ENCODE data around the gene PI4KB. TPM values are rescaled to one million over a fixed set of nuclear protein-coding genes. Genes with fewer than 3 reads are reported as not detected.

PI4KB gene
- total and polyA plus RNA-seq, 2 experiments from 2014 or later = 15.3 to 25.5 TPM

DNA sequence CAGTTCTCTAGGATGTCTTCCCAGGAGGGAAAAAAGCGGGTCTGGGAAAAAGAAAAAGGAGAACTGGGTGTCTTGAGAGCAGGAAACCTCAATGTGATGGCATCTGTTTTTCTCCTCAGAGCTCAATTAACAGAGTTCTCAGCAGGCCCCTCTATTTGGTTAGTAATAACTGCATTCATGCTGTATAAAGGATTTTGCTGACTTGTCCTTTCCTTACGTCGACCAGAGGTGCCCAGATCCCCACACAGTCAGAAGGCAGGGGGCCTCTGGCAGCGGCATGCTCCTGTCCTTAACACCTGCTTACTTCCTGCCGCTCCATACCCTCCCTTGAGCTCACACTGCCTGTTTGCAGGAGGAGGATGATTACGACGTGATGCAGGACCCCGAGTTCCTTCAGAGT lies 60.4 kb downstream of the PI4KB start (continued):
- TF ChIP-seq, protein P1, sequence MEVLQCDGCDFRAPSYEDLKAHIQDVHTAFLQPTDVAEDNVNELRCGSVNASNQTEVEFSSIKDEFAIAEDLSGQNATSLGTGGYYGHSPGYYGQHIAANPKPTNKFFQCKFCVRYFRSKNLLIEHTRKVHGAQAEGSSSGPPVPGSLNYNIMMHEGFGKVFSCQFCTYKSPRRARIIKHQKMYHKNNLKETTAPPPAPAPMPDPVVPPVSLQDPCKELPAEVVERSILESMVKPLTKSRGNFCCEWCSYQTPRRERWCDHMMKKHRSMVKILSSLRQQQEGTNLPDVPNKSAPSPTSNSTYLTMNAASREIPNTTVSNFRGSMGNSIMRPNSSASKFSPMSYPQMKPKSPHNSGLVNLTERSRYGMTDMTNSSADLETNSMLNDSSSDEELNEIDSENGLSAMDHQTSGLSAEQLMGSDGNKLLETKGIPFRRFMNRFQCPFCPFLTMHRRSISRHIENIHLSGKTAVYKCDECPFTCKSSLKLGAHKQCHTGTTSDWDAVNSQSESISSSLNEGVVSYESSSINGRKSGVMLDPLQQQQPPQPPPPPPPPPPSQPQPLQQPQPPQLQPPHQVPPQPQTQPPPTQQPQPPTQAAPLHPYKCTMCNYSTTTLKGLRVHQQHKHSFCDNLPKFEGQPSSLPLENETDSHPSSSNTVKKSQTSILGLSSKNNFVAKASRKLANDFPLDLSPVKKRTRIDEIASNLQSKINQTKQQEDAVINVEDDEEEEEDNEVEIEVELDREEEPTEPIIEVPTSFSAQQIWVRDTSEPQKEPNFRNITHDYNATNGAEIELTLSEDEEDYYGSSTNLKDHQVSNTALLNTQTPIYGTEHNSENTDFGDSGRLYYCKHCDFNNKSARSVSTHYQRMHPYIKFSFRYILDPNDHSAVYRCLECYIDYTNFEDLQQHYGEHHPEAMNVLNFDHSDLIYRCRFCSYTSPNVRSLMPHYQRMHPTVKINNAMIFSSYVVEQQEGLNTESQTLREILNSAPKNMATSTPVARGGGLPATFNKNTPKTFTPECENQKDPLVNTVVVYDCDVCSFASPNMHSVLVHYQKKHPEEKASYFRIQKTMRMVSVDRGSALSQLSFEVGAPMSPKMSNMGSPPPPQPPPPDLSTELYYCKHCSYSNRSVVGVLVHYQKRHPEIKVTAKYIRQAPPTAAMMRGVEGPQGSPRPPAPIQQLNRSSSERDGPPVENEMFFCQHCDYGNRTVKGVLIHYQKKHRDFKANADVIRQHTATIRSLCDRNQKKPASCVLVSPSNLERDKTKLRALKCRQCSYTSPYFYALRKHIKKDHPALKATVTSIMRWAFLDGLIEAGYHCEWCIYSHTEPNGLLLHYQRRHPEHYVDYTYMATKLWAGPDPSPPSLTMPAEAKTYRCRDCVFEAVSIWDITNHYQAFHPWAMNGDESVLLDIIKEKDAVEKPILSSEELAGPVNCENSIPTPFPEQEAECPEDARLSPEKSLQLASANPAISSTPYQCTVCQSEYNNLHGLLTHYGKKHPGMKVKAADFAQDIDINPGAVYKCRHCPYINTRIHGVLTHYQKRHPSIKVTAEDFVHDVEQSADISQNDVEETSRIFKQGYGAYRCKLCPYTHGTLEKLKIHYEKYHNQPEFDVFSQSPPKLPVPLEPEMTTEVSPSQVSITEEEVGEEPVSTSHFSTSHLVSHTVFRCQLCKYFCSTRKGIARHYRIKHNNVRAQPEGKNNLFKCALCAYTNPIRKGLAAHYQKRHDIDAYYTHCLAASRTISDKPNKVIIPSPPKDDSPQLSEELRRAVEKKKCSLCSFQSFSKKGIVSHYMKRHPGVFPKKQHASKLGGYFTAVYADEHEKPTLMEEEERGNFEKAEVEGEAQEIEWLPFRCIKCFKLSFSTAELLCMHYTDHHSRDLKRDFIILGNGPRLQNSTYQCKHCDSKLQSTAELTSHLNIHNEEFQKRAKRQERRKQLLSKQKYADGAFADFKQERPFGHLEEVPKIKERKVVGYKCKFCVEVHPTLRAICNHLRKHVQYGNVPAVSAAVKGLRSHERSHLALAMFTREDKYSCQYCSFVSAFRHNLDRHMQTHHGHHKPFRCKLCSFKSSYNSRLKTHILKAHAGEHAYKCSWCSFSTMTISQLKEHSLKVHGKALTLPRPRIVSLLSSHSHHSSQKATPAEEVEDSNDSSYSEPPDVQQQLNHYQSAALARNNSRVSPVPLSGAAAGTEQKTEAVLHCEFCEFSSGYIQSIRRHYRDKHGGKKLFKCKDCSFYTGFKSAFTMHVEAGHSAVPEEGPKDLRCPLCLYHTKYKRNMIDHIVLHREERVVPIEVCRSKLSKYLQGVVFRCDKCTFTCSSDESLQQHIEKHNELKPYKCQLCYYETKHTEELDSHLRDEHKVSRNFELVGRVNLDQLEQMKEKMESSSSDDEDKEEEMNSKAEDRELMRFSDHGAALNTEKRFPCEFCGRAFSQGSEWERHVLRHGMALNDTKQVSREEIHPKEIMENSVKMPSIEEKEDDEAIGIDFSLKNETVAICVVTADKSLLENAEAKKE (CRISPR knock-in tag; IDR thresholded peaks at IDR 0.05) = no peak
- TF ChIP-seq STAT1 (IDR thresholded peaks at IDR 0.05; ENCODE audit: unreplicated experiment) = no peak
- TF ChIP-seq ZNF114 (CRISPR knock-in tag; IDR thresholded peaks at IDR 0.05) = no peak
- no peak for TF ChIP-seq POLR2AphosphoS5 (IDR thresholded peaks at IDR 0.05; ENCODE audit: low read depth)

DNA sequence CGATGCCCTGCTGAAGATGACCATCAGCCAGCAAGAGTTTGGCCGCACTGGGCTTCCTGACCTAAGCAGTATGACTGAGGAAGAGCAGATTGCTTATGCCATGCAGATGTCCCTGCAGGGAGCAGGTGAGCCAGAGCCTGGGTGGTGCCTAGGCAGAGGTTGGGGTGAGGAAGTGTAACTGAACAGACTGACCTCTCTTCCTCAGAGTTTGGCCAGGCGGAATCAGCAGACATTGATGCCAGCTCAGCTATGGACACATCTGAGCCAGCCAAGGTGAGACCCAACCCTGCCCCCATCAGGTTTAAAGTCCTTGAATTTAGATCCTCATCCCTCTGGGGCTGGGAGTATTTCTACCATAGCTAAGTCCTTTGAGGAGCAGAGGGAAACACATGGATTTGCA lies 60.9 kb downstream of the PI4KB start:
- no peak overlapping the region for H3K4me3 ChIP-seq
- H3K9me3 Mint-ChIP-seq = no peaks in the 10 kb centered on the region
- peaks cover 9% of the 10 kb centered on the region for H4K20me1 ChIP-seq (replicated peaks; ENCODE audit: insufficient read depth)
- 0 out of 2 replicates have a peak overlapping the region, but pooled peaks have one; percentile 55 for H3K27ac ChIP-seq (ENCODE audit: low read depth)
- peaks cover 11% of the 10 kb centered on the region for H3F3A ChIP-seq (replicated peaks; ENCODE audit: low read depth)
- peaks cover 2% of the 10 kb centered on the region; the same call in 1 of the 3 replicates for H3K4me1 Mint-ChIP-seq
- peaks cover 3% of the 10 kb centered on the region for H3K27me3 Mint-ChIP-seq (ENCODE audit: insufficient read depth, low read depth, poor library complexity)
- peaks cover 16% of the 10 kb centered on the region for H3K79me2 ChIP-seq (replicated peaks; ENCODE audit: insufficient read depth)
- H3K4me1 ChIP-seq (ENCODE audit: insufficient read depth) = no peaks in the 10 kb centered on the region
- peaks cover 39% of the 10 kb centered on the region for H3K36me3 ChIP-seq (ENCODE audit: insufficient read depth)
- no peak for DNase-seq (ENCODE audit: low spot score)
- H3K27ac Mint-ChIP-seq = no peak overlapping the region
- H3K4me2 ChIP-seq = no peak overlapping the region
- H2AFZ ChIP-seq = no peak overlapping the region
- H3K4me3 Mint-ChIP-seq = no peak overlapping the region
- ATAC-seq = no peak
- H3K9me2 ChIP-seq (ENCODE audit: insufficient read depth) = no peaks in the 10 kb centered on the region
- H3K36me3 Mint-ChIP-seq (ENCODE audit: low read depth) = peaks cover 73% of the 10 kb centered on the region
- no peaks in the 10 kb centered on the region for H3K27me3 ChIP-seq (ENCODE audit: insufficient read depth)
- TF ChIP-seq JUNB (IDR thresholded peaks at IDR 0.05; ENCODE audit: unreplicated experiment) = no peak
- TF ChIP-seq, protein P2, sequence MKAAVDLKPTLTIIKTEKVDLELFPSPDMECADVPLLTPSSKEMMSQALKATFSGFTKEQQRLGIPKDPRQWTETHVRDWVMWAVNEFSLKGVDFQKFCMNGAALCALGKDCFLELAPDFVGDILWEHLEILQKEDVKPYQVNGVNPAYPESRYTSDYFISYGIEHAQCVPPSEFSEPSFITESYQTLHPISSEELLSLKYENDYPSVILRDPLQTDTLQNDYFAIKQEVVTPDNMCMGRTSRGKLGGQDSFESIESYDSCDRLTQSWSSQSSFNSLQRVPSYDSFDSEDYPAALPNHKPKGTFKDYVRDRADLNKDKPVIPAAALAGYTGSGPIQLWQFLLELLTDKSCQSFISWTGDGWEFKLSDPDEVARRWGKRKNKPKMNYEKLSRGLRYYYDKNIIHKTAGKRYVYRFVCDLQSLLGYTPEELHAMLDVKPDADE (IDR thresholded peaks at IDR 0.05) = no peak
- TF ChIP-seq, protein P3, sequence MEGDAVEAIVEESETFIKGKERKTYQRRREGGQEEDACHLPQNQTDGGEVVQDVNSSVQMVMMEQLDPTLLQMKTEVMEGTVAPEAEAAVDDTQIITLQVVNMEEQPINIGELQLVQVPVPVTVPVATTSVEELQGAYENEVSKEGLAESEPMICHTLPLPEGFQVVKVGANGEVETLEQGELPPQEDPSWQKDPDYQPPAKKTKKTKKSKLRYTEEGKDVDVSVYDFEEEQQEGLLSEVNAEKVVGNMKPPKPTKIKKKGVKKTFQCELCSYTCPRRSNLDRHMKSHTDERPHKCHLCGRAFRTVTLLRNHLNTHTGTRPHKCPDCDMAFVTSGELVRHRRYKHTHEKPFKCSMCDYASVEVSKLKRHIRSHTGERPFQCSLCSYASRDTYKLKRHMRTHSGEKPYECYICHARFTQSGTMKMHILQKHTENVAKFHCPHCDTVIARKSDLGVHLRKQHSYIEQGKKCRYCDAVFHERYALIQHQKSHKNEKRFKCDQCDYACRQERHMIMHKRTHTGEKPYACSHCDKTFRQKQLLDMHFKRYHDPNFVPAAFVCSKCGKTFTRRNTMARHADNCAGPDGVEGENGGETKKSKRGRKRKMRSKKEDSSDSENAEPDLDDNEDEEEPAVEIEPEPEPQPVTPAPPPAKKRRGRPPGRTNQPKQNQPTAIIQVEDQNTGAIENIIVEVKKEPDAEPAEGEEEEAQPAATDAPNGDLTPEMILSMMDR (conservative IDR thresholded peaks at IDR 0.05; ENCODE audit: low read depth in 2 of 2) = no peak
- no peak for TF ChIP-seq CREB1 (CRISPR knock-in tag; IDR thresholded peaks at IDR 0.05; ENCODE audit: low read depth)
- no peak for TF ChIP-seq POLR2AphosphoS5 (IDR thresholded peaks at IDR 0.05; ENCODE audit: low read depth)
- TF ChIP-seq EZH2 (IDR thresholded peaks at IDR 0.05; ENCODE audit: low read depth, unreplicated experiment) = no peak
- TF ChIP-seq, protein P4, sequence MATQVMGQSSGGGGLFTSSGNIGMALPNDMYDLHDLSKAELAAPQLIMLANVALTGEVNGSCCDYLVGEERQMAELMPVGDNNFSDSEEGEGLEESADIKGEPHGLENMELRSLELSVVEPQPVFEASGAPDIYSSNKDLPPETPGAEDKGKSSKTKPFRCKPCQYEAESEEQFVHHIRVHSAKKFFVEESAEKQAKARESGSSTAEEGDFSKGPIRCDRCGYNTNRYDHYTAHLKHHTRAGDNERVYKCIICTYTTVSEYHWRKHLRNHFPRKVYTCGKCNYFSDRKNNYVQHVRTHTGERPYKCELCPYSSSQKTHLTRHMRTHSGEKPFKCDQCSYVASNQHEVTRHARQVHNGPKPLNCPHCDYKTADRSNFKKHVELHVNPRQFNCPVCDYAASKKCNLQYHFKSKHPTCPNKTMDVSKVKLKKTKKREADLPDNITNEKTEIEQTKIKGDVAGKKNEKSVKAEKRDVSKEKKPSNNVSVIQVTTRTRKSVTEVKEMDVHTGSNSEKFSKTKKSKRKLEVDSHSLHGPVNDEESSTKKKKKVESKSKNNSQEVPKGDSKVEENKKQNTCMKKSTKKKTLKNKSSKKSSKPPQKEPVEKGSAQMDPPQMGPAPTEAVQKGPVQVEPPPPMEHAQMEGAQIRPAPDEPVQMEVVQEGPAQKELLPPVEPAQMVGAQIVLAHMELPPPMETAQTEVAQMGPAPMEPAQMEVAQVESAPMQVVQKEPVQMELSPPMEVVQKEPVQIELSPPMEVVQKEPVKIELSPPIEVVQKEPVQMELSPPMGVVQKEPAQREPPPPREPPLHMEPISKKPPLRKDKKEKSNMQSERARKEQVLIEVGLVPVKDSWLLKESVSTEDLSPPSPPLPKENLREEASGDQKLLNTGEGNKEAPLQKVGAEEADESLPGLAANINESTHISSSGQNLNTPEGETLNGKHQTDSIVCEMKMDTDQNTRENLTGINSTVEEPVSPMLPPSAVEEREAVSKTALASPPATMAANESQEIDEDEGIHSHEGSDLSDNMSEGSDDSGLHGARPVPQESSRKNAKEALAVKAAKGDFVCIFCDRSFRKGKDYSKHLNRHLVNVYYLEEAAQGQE (IDR thresholded peaks at IDR 0.05; ENCODE audit: unreplicated experiment) = no peak
- TF ChIP-seq ZNF114 (CRISPR knock-in tag; IDR thresholded peaks at IDR 0.05) = no peak
- TF ChIP-seq NANOG (IDR thresholded peaks at IDR 0.05; ENCODE audit: borderline replicate concordance) = no peak
- TF ChIP-seq STAT1 (IDR thresholded peaks at IDR 0.05; ENCODE audit: unreplicated experiment) = no peak
- TF ChIP-seq EZH2phosphoT487 (IDR thresholded peaks at IDR 0.05; ENCODE audit: unreplicated experiment) = no peak
